CD4-positive, alpha-beta T cell (primary cell): ENCODE results near the gene SMCO2. TPM values are rescaled to one million over a fixed set of nuclear protein-coding genes. Genes with fewer than 3 reads are reported as not detected.

Source experiments
- ATAC-seq: fragments of 200-7000 bp; cut with Tn5 transposase; one replicate; pipeline ENCODE4 v1.10.0; 2022; ENCODE audit warnings: mild to moderate bottlenecking; ENCODE audit not compliant: poor library complexity
- CTCF ChIA-PET: fragments of 350-600 bp; sonication (Branson Sonifier 250); formaldehyde crosslinking; loops from one replicate; lab custom pipeline; 2021; ENCODE audit warnings: antibody characterized with exemption, inconsistent platforms; lab: Charles Lee
- POLR2A ChIA-PET: fragments of 350-600 bp; sonication (Branson Sonifier 250); formaldehyde crosslinking; loops from one replicate; lab custom pipeline; 2021; ENCODE audit warnings: antibody characterized with exemption, inconsistent platforms; lab: Charles Lee
- DNase-seq, 14 experiments: peaks; one replicate each; pipeline ENCODE4 v3.0.0-alpha.2; 2013 to 2020; ENCODE audit warnings: mixed read lengths in 2 of 14
- H3K27ac ChIP-seq, 2 donors: one replicate each; pipeline versions ENCODE4 v1.5.1 to v1.7.0; 2013; ENCODE audit warnings: low read length in 2 of 2, low read depth in 1 of 2, mild to moderate bottlenecking in 1 of 2
- H3K27me3 ChIP-seq, 2 experiments: 1 replicate in 1 of 2; 2 replicates in 1 of 2; pipeline versions ENCODE4 v1.6.1 to v1.7.0; 2013; ENCODE audit warnings: low read length in 2 of 2, control low read depth in 1 of 2, mild to moderate bottlenecking in 1 of 2, moderate library complexity in 1 of 2; ENCODE audit not compliant: insufficient read depth in 2 of 2, control insufficient read depth in 1 of 2
- H3K36me3 ChIP-seq: one replicate; pipeline ENCODE4 v1.6.1; 2013; ENCODE audit warnings: low read length, control low read depth; ENCODE audit not compliant: insufficient read depth
- H3K4me1 ChIP-seq: one replicate; pipeline ENCODE4 v1.6.1; 2013; ENCODE audit warnings: low read length, control low read depth; ENCODE audit not compliant: insufficient read depth
- H3K4me3 ChIP-seq: one replicate; pipeline ENCODE4 v1.5.1; 2013; ENCODE audit warnings: mild to moderate bottlenecking, low read length, moderate library complexity
- H3K9me3 ChIP-seq, 2 experiments: 1 replicate in 1 of 2; 2 replicates in 1 of 2; pipeline versions ENCODE4 v1.6.1 to v1.7.0; 2013; ENCODE audit warnings: low read length in 2 of 2, mild to moderate bottlenecking in 2 of 2, control low read depth in 1 of 2, moderate library complexity in 1 of 2; ENCODE audit not compliant: control insufficient read depth in 1 of 2, insufficient read depth in 1 of 2
- H3K27ac Mint-ChIP-seq: one replicate; pipeline ENCODE4 v1.8.0; 2020; ENCODE audit warnings: mixed read lengths
- H3K27me3 Mint-ChIP-seq: one replicate; pipeline ENCODE4 v1.8.0; 2021; ENCODE audit warnings: mixed read lengths
- H3K36me3 Mint-ChIP-seq: one replicate; pipeline ENCODE4 v1.8.0; 2021; ENCODE audit warnings: low read depth, mixed read lengths
- H3K4me1 Mint-ChIP-seq: one replicate; pipeline ENCODE4 v1.8.0; 2021; ENCODE audit warnings: low read depth, mixed read lengths
- H3K4me3 Mint-ChIP-seq: one replicate; pipeline ENCODE4 v1.8.0; 2020; ENCODE audit warnings: mild to moderate bottlenecking, mixed read lengths
- H3K9me3 Mint-ChIP-seq: one replicate; pipeline ENCODE4 v1.8.0; 2020; ENCODE audit warnings: mixed read lengths
- intact Hi-C, 2 experiments: fragments of 100-400 bp; cut with DNase I in 1 of 2; cut with micrococcal nuclease in 1 of 2; formaldehyde crosslinking; loops; one replicate each; pipeline versions ENCODE4 v1.15.1 to v1.9.0; 2023 to 2025; cut with DNase I, micrococcal nuclease
- total RNA-seq, 174 experiments: library from RNA in 2 of 174; stranded (reverse) in 2 of 174; gene quantifications; one replicate each; pipeline ENCODE4 v1.2.3 and lab custom pipeline; 2021 to 2026
- TF ChIP-seq, protein P1 (sequence below): fragments of 200-600 bp; IDR thresholded peaks from one replicate; pipeline ENCODE4 v1.8.0; 2022; ENCODE audit warnings: antibody characterized with exemption, mild to moderate bottlenecking

SMCO2 gene
- total RNA-seq, 2 experiments from 2014 or later, result not detected

DNA sequence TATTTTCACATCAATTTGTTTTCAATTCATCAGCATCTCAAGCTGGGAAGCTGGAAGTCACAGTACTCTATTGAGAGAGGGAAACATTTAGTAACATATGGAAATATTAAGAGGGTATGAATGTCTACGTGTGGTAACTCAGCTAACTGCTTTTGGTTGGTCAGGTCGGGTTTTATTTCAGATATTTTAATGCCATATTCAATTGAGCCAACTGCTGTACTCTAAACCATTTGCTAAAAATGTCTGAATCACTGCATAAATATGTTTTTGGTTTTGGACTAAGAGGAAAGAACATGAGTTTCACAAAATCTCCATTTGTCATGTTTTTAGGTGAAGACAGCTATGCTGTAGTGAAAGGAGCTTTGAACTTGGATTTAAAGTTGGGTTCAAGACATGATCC is 58.6 kb downstream of the SMCO2 start:
- Histone ChIP-seq H3K4me3 (no peak overlapping the region), H3K4me1 (no peaks in the 10 kb centered on the region), H3K27me3 (no peaks in the 10 kb centered on the region), H3K9me3 (no peaks in the 10 kb centered on the region), H3K36me3 (no peaks in the 10 kb centered on the region), H3K27ac (no peak overlapping the region)
- TF ChIP-seq, protein P1, sequence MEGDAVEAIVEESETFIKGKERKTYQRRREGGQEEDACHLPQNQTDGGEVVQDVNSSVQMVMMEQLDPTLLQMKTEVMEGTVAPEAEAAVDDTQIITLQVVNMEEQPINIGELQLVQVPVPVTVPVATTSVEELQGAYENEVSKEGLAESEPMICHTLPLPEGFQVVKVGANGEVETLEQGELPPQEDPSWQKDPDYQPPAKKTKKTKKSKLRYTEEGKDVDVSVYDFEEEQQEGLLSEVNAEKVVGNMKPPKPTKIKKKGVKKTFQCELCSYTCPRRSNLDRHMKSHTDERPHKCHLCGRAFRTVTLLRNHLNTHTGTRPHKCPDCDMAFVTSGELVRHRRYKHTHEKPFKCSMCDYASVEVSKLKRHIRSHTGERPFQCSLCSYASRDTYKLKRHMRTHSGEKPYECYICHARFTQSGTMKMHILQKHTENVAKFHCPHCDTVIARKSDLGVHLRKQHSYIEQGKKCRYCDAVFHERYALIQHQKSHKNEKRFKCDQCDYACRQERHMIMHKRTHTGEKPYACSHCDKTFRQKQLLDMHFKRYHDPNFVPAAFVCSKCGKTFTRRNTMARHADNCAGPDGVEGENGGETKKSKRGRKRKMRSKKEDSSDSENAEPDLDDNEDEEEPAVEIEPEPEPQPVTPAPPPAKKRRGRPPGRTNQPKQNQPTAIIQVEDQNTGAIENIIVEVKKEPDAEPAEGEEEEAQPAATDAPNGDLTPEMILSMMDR, result no peak
- ATAC-seq (no peak), DNase-seq (no peak)
- peaks cover 7% of the 10 kb centered on the region for H3K4me1 Mint-ChIP-seq
- intact Hi-C loops, result no loop called here
- H3K4me3 Mint-ChIP-seq, result no peak overlapping the region
- no peaks in the 10 kb centered on the region for H3K36me3 Mint-ChIP-seq
- peaks cover 3% of the 10 kb centered on the region for H3K27me3 Mint-ChIP-seq
- ChIA-PET CTCF (no interaction called here), POLR2A (no interaction called here)
- H3K27ac Mint-ChIP-seq, result no peak overlapping the region
- no peaks in the 10 kb centered on the region for H3K9me3 Mint-ChIP-seq

GRCh38 chr12:27505761-27506160 is 59.2 kb downstream of the SMCO2 start:
- POLR2A ChIA-PET, result no interaction called here
- no peaks in the 10 kb centered on the region for H3K36me3 Mint-ChIP-seq

DNA sequence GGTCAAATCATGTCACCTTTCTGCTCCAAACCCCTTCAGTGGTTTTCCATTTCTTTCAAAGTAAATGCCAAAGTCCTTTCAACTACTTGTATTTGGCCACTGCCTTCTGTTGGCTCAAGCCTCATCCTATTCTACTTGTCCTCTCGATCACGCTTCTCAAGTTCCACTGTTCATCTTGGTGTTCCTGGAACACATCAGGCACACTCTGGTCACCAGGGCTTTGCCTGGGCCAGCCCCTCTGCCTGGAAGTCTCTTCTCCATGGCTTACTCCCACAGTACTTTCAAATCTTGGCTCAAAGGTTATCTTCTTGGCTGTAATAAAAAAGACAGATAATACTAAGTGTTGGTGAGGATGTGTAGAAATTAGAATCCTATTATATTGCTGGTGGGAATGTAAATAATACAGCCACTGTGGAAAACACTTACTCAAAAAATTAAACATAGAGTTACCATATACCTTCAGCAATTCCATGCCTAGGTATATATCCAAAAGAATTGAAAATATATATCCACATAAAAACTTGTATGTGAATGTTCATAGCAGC is 60.2 kb downstream of the SMCO2 start:
- H3K9me3 ChIP-seq, result no peaks in the 10 kb centered on the region
- no peak for ATAC-seq
- Mint-ChIP-seq H3K9me3 (no peaks in the 10 kb centered on the region), H3K27ac (no peak overlapping the region), H3K4me3 (no peak overlapping the region), H3K27me3 (peaks cover 4% of the 10 kb centered on the region), H3K36me3 (no peaks in the 10 kb centered on the region), H3K4me1 (peaks cover 3% of the 10 kb centered on the region)
- CTCF ChIA-PET, result no interaction called here
- no peak for DNase-seq
- H3K36me3 ChIP-seq, result no peaks in the 10 kb centered on the region
- H3K27me3 ChIP-seq, result no peaks in the 10 kb centered on the region
- intact Hi-C loops, result no loop called here
- H3K4me3 ChIP-seq, result no peak overlapping the region
- POLR2A ChIA-PET, result no interaction called here
- TF ChIP-seq, protein P1, result no peak
- H3K4me1 ChIP-seq, result no peaks in the 10 kb centered on the region
- no peak overlapping the region for H3K27ac ChIP-seq

More at GRCh38 chr12:27505761-27506160, 59.2 kb downstream of the SMCO2 start:
- Mint-ChIP-seq H3K9me3 (no peaks in the 10 kb centered on the region), H3K4me1 (peaks cover 7% of the 10 kb centered on the region), H3K27ac (no peak overlapping the region), H3K4me3 (no peak overlapping the region), H3K27me3 (peaks cover 4% of the 10 kb centered on the region)
- H3K27me3 ChIP-seq, result no peaks in the 10 kb centered on the region
- no peak for ATAC-seq
- H3K4me3 ChIP-seq, result no peak overlapping the region
- no peaks in the 10 kb centered on the region for H3K36me3 ChIP-seq
- DNase-seq, result no peak
- H3K9me3 ChIP-seq, result no peaks in the 10 kb centered on the region
- no peak overlapping the region for H3K27ac ChIP-seq
- intact Hi-C loops, result no loop called here
- TF ChIP-seq, protein P1, result no peak
- no peaks in the 10 kb centered on the region for H3K4me1 ChIP-seq
- CTCF ChIA-PET, result no interaction called here
